Neuronal stem cell (in vitro differentiated cells): ENCODE data around the gene TRIM54.

ENCODE experiments used
- DNase-seq: peaks from one replicate; pipeline ENCODE4 v3.0.0-alpha.2; 2013; ENCODE audit warnings: low spot score
- H2AFZ ChIP-seq: one replicate; pipeline ENCODE4 v1.6.1; 2013; ENCODE audit warnings: mild to moderate bottlenecking, low read length, inconsistent platforms
- H2AK5ac ChIP-seq: 2 replicates; pipeline ENCODE4 v1.6.1; 2013; ENCODE audit warnings: low read depth, mild to moderate bottlenecking, inconsistent platforms, low read length, moderate library complexity, mixed read lengths
- H2BK120ac ChIP-seq: 2 replicates; pipeline ENCODE4 v1.6.1; 2013; ENCODE audit warnings: low read depth, mild to moderate bottlenecking, inconsistent platforms, low read length, moderate library complexity, mixed read lengths
- H2BK12ac ChIP-seq: one replicate; pipeline ENCODE4 v1.6.1; 2013; ENCODE audit warnings: low read length, inconsistent platforms
- H2BK15ac ChIP-seq: 2 replicates; pipeline ENCODE4 v1.6.1; 2013; ENCODE audit warnings: mild to moderate bottlenecking, low read length, inconsistent platforms, mixed read lengths
- H2BK5ac ChIP-seq: one replicate; pipeline ENCODE4 v1.6.1; 2013; ENCODE audit warnings: inconsistent platforms, mild to moderate bottlenecking, low read length, moderate library complexity
- H3K14ac ChIP-seq: one replicate; pipeline ENCODE4 v1.6.1; 2013; ENCODE audit warnings: low read length, inconsistent platforms
- H3K18ac ChIP-seq: 2 replicates; pipeline ENCODE4 v1.6.1; 2013; ENCODE audit warnings: low read length, inconsistent platforms
- H3K23ac ChIP-seq: 2 replicates; pipeline ENCODE4 v1.6.1; 2013; ENCODE audit warnings: low read depth, mild to moderate bottlenecking, mixed read lengths, low read length, inconsistent platforms; ENCODE audit not compliant: poor library complexity
- H3K27ac ChIP-seq: replicated peaks from 3 replicates; pipeline ENCODE4 v1.5.1; 2013; ENCODE audit warnings: low read length, inconsistent platforms
- H3K27me3 ChIP-seq, 3 experiments: 2 replicates each; pipeline ENCODE4 v1.6.1; 2013; ENCODE audit warnings: low read length in 3 of 3, mild to moderate bottlenecking in 2 of 3, inconsistent platforms in 1 of 3, low read depth in 1 of 3, mixed read lengths in 1 of 3, moderate library complexity in 1 of 3; ENCODE audit not compliant: control insufficient read depth in 3 of 3, insufficient read depth in 3 of 3
- H3K36me3 ChIP-seq, 2 donors: replicated peaks in 1 of 2; 2 replicates each; pipeline ENCODE4 v1.6.1; 2013; ENCODE audit warnings: low read length in 2 of 2; ENCODE audit not compliant: control insufficient read depth in 2 of 2, insufficient read depth in 2 of 2
- H3K4ac ChIP-seq: 2 replicates; pipeline ENCODE4 v1.6.1; 2013; ENCODE audit warnings: inconsistent platforms, mild to moderate bottlenecking, low read length, moderate library complexity
- H3K4me1 ChIP-seq, 2 donors: 1 replicate in 1 of 2; 2 replicates in 1 of 2; pipeline ENCODE4 v1.6.1; 2013; ENCODE audit warnings: low read length in 2 of 2, low read depth in 1 of 2; ENCODE audit not compliant: control insufficient read depth in 2 of 2, insufficient read depth in 1 of 2
- H3K4me2 ChIP-seq: one replicate; pipeline ENCODE4 v1.6.1; 2013; ENCODE audit warnings: mild to moderate bottlenecking, low read length, inconsistent platforms; ENCODE audit not compliant: insufficient read depth, poor library complexity, severe bottlenecking
- H3K4me3 ChIP-seq, 2 donors: 2 replicates each; pipeline ENCODE4 v1.5.1; 2013; ENCODE audit warnings: low read length in 2 of 2, mild to moderate bottlenecking in 2 of 2, inconsistent platforms in 1 of 2, moderate library complexity in 1 of 2
- H3K79me1 ChIP-seq: one replicate; pipeline ENCODE4 v1.6.1; 2013; ENCODE audit warnings: low read depth, mild to moderate bottlenecking, inconsistent platforms, low read length, moderate library complexity
- H3K9ac ChIP-seq: one replicate; pipeline ENCODE4 v1.6.1; 2013; ENCODE audit warnings: mild to moderate bottlenecking, low read depth, low read length, inconsistent platforms; ENCODE audit not compliant: poor library complexity
- H3K9me3 ChIP-seq, 2 donors: replicated peaks in 1 of 2; 2 replicates each; pipeline versions ENCODE3 to v1.6.1; 2013; ENCODE audit warnings: low read length in 2 of 2, mild to moderate bottlenecking in 2 of 2, inconsistent platforms in 1 of 2, low read depth in 1 of 2, mixed read lengths in 1 of 2, moderate library complexity in 1 of 2; ENCODE audit not compliant: control insufficient read depth in 2 of 2, insufficient read depth in 1 of 2
- H4K8ac ChIP-seq: one replicate; pipeline ENCODE4 v1.6.1; 2013; ENCODE audit warnings: low read depth, mild to moderate bottlenecking, inconsistent platforms, low read length, moderate library complexity
- H4K91ac ChIP-seq: one replicate; pipeline ENCODE4 v1.6.1; 2013; ENCODE audit warnings: low read length, low read depth, mild to moderate bottlenecking, inconsistent platforms; ENCODE audit not compliant: poor library complexity
- WGBS, 2 donors: extraction: QIAGEN DNeasy Blood & Tissue Kit; methylation state at CpG; one replicate each; pipeline ENCODE4 v1.1.7; 2013; ENCODE audit warnings: missing lambda C conversion rate in 2 of 2, mixed read lengths in 1 of 2; ENCODE audit not compliant: insufficient read length in 2 of 2, insufficient replicate concordance in 1 of 2; ENCODE audit errors: extremely low coverage in 2 of 2; 5-methylcytosine and 5-hydroxymethylcytosine counted together

TRIM54 gene

DNA sequence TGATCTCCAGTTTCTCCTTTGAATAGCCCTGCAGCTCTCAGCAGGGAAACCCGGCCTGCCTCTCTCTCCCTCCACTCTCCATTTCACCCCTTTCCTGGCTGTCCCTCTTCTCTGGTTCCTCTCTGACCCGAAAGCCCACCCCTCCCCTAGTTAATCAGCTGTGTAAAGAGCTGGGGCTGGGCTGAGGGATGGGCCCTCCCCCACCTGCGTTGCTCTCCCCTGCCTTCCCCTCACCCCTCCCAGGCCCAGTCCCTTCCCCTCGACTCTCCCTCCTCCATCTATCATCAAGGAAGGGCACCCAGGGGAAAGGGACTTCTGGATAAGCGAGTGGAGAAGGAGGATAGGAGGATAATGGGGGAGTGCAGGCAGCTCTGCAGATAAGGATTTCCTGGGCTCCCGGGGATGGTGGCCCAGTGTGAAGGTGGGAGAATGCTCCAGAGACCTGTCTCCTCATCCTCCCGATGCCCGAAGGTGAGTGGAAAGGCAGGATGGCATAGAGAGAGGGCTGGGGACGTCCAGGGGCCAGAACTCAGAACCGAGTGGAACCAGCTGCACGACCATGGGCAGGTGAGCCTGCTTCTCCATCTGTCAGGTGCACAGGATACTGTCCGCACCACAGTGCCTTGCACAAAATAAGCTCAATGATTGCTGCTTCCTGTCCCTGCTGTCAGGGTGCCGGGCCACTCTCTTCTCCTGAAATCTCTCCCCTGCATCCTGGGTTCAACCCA lies 31.4 kb upstream of the TRIM54 start:
- Histone ChIP-seq H3K27ac (no peak overlapping the region), H3K23ac (peak overlapping the region; percentile 68), H2BK15ac (no peak overlapping the region), H4K8ac (no peak overlapping the region), H2AFZ (peak overlapping the region; percentile 93), H2BK12ac (no peak overlapping the region), H3K14ac (no peak overlapping the region), H3K18ac (peak overlapping the region; percentile 50), H2AK5ac (no peak overlapping the region), H2BK120ac (peak overlapping the region; percentile 55), H3K4me3 (peak overlapping the region in 1 of 2 donors; percentile 31), H3K9ac (no peak overlapping the region), H3K4ac (no peak overlapping the region), H3K4me2 (peak overlapping the region; percentile 64), H4K91ac (no peak overlapping the region), H3K9me3 (no peaks in the 10 kb centered on the region), H3K4me1 (peaks cover 8 to 10% of the 10 kb centered on the region in 2 donors), H2BK5ac (no peak overlapping the region), H3K36me3 (no peaks in the 10 kb centered on the region), H3K79me1 (no peaks in the 10 kb centered on the region), H3K27me3 (peaks cover 0 to 40% (median 5%) of the 10 kb centered on the region in 3 experiments)
- no peak for DNase-seq
- no CpG with 5 or more reads among the region's 13 CpGs for WGBS, 2 donors

DNA sequence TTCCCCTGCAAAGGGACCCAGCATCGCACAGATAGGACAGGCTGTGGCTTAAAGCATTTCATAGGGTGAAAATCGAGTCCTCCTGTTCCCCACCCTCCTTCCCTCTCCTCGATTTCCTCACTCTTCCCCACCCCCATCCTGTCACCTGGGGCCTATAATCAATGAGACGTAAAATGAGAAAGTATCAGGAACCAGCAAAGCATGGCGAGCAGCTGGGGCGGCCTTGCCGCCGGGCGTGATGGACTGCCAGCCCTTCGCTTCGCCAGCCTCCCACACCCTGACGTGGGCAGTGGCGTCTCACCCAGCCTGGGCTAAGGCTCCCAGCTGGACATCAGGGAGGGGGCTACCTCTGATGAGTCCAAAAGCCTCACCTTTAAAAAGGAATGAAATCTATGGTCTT lies 30.5 kb upstream of the TRIM54 start:
- H2BK12ac ChIP-seq, result no peak overlapping the region
- no peaks in the 10 kb centered on the region for H3K9me3 ChIP-seq
- no peak overlapping the region for H3K27ac ChIP-seq
- H3K79me1 ChIP-seq, result no peaks in the 10 kb centered on the region
- H2BK15ac ChIP-seq, result no peak overlapping the region
- H3K4me1 ChIP-seq, result peaks cover 8 to 10% of the 10 kb centered on the region in 2 donors
- no peak overlapping the region for H3K18ac ChIP-seq
- H3K36me3 ChIP-seq, result no peaks in the 10 kb centered on the region
- peaks cover 0 to 50% (median 5%) of the 10 kb centered on the region in 3 experiments for H3K27me3 ChIP-seq
- no peak overlapping the region for H2AFZ ChIP-seq
- no peak overlapping the region for H2BK5ac ChIP-seq
- H3K9ac ChIP-seq, result no peak overlapping the region
- H2AK5ac ChIP-seq, result no peak overlapping the region
- no peak overlapping the region for H3K23ac ChIP-seq
- no CpG with 5 or more reads among the region's 13 CpGs for WGBS, 2 donors
- H3K4me2 ChIP-seq, result no peak overlapping the region
- no peak overlapping the region for H2BK120ac ChIP-seq
- H4K91ac ChIP-seq, result no peak overlapping the region
- no peak overlapping the region for H4K8ac ChIP-seq
- H3K4ac ChIP-seq, result no peak overlapping the region
- no peak overlapping the region for H3K14ac ChIP-seq
- no peak overlapping the region for H3K4me3 ChIP-seq
- DNase-seq, result no peak

DNA sequence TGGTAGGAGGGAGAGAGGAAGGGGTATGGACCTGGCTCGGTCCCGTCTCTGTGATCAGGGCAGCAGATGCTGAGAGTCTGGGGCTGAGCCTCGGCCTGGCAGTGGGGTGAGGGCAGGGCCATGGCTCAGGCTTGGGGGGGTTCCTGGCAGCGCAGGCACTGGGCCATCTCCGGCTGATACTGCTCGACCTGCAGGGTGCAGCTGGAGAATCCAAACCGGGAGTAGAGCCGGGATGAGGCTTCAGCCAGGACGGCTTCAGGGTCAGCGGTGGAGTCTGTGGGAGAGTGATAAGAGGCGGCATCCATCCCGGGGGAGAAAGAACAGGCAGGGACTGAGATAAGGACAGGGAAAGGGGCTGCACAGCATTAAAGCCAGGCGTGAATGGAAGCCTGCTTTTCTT lies 27.0 kb upstream of the TRIM54 start:
- peaks cover 0 to 82% (median 12%) of the 10 kb centered on the region in 3 experiments for H3K27me3 ChIP-seq

DNA sequence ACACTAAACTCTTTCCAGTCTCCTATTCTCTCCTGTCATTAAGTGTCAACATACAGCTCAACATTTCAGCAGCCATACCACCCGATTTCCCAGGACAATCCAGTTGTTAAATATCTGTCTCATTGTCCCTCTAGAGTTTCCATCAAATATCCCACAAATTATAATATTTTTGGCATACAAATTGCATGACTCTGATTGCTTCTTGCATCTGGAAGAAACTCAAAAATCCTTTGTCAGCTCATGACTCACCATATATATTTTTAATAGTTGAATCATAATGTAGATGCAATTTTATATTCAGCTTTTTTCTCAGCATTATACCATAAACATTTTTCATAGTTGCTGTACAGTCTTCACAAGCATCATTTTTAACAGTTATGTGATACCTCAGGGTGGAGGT lies 26.6 kb upstream of the TRIM54 start:
- Histone ChIP-seq H2BK15ac (no peak overlapping the region), H3K9ac (no peak overlapping the region), H2BK120ac (no peak overlapping the region), H3K23ac (no peak overlapping the region), H2AK5ac (no peak overlapping the region), H3K4me3 (no peak overlapping the region), H3K14ac (no peak overlapping the region), H3K4me2 (no peak overlapping the region), H3K9me3 (no peaks in the 10 kb centered on the region), H4K8ac (no peak overlapping the region), H3K18ac (no peak overlapping the region), H3K4ac (no peak overlapping the region), H4K91ac (no peak overlapping the region), H3K27me3 (peaks cover 0 to 82% (median 16%) of the 10 kb centered on the region in 3 experiments), H2AFZ (no peak overlapping the region), H3K4me1 (peaks cover 3 to 5% of the 10 kb centered on the region in 2 donors), H3K27ac (no peak overlapping the region), H3K36me3 (no peaks in the 10 kb centered on the region), H2BK5ac (no peak overlapping the region), H3K79me1 (no peaks in the 10 kb centered on the region), H2BK12ac (no peak overlapping the region)
- DNase-seq, result no peak
- WGBS, 2 donors, result no CpG with 5 or more reads among the region's 1 CpG

More for the DNA sequence above, 27.0 kb upstream of the TRIM54 start:
- Histone ChIP-seq H2AFZ (peak overlapping the region; percentile 21), H3K4me3 (no peak overlapping the region), H3K23ac (peak overlapping the region; percentile 27), H2BK12ac (no peak overlapping the region), H3K79me1 (no peaks in the 10 kb centered on the region), H3K27ac (no peak overlapping the region), H3K4me2 (no peak overlapping the region), H3K9me3 (no peaks in the 10 kb centered on the region), H2BK15ac (no peak overlapping the region), H4K91ac (peak overlapping the region; percentile 64), H2BK5ac (no peak overlapping the region), H2AK5ac (peak overlapping the region; percentile 44), H3K9ac (peak overlapping the region; percentile 38), H2BK120ac (no peak overlapping the region), H3K18ac (no peak overlapping the region), H4K8ac (no peak overlapping the region), H3K4me1 (peaks cover 8 to 10% of the 10 kb centered on the region in 2 donors), H3K36me3 (no peaks in the 10 kb centered on the region), H3K4ac (no peak overlapping the region), H3K14ac (peak overlapping the region; percentile 63)
- DNase-seq, result no peak
- no CpG with 5 or more reads among the region's 13 CpGs for WGBS, 2 donors
